ENCODE data around the gene ARHGEF40.

The ARHGEF40 gene

GRCh38 chr14:21084998-21085853 is 15.1 kb downstream of the ARHGEF40 start:
- DNase-seq = no peak

- no peak for DNase-seq
Measured at GRCh38 chr14:21086908-21087293, 16.8 kb downstream of the ARHGEF40 start.

GRCh38 chr14:21087294-21088091 is 17.4 kb downstream of the ARHGEF40 start:
- peak; percentile 85 for DNase-seq

- DNase-seq = no peak
Measured at GRCh38 chr14:21088687-21089086, 18.6 kb downstream of the ARHGEF40 start.

GRCh38 chr14:21089271-21089670 is 19.2 kb downstream of the ARHGEF40 start:
- no peak for DNase-seq

GRCh38 chr14:21089877-21090193 is 19.7 kb downstream of the ARHGEF40 start:
- no peak for DNase-seq

- no peak for DNase-seq
Measured at GRCh38 chr14:21090194-21090939, 20.3 kb downstream of the ARHGEF40 start.

- no peak for DNase-seq
Measured at GRCh38 chr14:21090940-21091663, 21.0 kb downstream of the ARHGEF40 start.

GRCh38 chr14:21091821-21092272 is 21.7 kb downstream of the ARHGEF40 start:
- DNase-seq = no peak

GRCh38 chr14:21092273-21093011 is 22.3 kb downstream of the ARHGEF40 start:
- peak; percentile 96 for DNase-seq

- no peak for DNase-seq
Measured at GRCh38 chr14:21093018-21093417, 22.9 kb downstream of the ARHGEF40 start.

- no peak for DNase-seq
Measured at GRCh38 chr14:21093769-21094681, 23.9 kb downstream of the ARHGEF40 start.

GRCh38 chr14:21095430-21096205 is 25.5 kb downstream of the ARHGEF40 start:
- DNase-seq = no peak

- no peak for DNase-seq
Measured at GRCh38 chr14:21096438-21096837, 26.3 kb downstream of the ARHGEF40 start.

- DNase-seq = no peak
Measured at GRCh38 chr14:21096978-21097635, 27.0 kb downstream of the ARHGEF40 start.

- no peak for DNase-seq
Measured at GRCh38 chr14:21097636-21098075, 27.6 kb downstream of the ARHGEF40 start.

GRCh38 chr14:21098076-21098891 is 28.2 kb downstream of the ARHGEF40 start, which contains the start of gene ZNF219:
ZNF219 (minus strand) TSS chr14:21098655; CDS start chr14:21093591, 5,064 bp downstream.
- peak; percentile 78 for DNase-seq

GRCh38 chr14:21098892-21099595 is 28.9 kb downstream of the ARHGEF40 start:
- no peak for DNase-seq

Data from activated effector memory CD4-positive, alpha-beta T cell treated with anti-CD3 and anti-CD28 coated beads, Interleukin-2, amount 50 U/mL, for 16 hours (primary cell).